Left kidney (tissue), 2 donors: ENCODE measurements around the gene ISLR2. TPM values are rescaled to one million over a fixed set of nuclear protein-coding genes. Genes with fewer than 3 reads are reported as not detected.

Source experiments
- DNase-seq: peaks from one replicate; pipeline ENCODE4 v3.0.0-alpha.2; 2013
- polyA plus RNA-seq: library from polyadenylated mRNA; unstranded; fragments of 120-200 nt; gene quantifications from one replicate; pipeline ENCODE4 v1.2.1, GENCODE V29; 2013; ENCODE audit not compliant: insufficient read length

ISLR2 gene
- polyA plus RNA-seq, 1 donor = 0.93 TPM

GRCh38 chr15:74128785-74129585 is 1.4 kb upstream of the ISLR2 start:
- no peak for DNase-seq

DNA sequence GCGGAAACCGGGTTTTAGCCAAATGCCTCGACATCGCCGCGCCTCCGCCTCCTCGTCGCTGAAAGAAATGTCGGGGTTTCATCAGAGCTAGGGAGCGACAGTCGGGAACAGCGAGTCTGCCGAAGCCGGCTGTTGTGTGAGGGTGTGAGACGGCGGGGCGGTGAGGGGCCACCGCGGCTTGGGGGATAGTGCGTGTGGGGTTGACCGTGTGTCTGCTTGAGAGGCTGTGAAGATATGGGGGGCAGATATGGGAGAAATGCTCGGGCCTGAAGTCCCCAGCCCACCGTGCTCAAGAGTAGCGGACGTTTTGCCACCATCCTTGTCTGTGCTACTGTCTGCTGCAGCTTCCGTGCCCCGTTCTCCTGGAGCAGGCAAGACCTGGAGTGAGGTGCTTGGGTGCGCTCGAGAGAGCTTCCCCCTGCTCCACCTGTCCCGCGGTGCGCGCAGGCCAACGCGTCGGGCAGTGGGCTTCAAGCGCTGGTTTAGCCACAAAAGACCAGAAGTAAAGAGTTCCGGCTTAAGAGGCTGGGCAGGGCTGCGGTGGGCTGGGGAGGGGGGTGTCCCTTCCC is 716 bp upstream of the ISLR2 start:
- no peak for DNase-seq

GRCh38 chr15:74130849-74131627 is 652 bp downstream of the ISLR2 start:
- DNase-seq = no peak

DNA sequence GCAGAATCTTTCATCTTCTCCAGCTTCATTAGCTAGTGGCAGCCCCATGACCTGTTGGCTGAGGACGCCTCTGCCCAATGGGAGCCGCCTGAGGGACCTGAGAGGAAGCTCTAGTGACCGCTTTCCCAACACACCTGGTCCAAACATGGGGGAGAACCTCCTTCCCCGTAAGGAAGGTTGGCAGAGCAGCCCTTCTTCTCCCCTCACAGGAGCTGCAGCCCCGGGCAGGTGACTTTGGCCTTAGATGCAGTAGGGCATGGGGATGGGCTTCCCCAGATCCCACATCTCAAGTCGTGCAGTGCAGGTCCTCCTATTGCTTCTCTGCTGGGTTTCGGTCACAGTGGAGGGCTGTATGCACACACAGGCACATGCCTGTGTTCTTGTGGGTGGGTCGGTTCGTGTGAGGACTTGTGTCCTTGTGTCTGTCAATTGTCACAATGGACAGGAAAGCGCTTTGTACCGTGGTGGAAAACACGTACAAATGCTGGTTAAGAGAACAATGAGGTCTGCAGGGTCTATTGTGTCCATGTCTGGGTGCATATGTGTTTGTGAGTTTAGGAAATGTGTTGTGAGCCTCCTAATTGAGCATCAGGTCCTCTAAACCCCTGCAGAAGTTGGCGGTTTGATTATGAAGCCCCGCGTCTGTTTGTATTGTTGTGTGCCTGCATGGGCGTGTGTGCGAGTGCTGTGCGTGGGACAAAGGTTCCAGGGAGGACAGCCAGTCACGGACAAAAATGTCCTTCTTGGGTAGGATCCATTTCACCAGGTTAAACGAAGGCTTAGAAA is 1.4 kb downstream of the ISLR2 start:
- no peak for DNase-seq

- no peak for DNase-seq
Measured at GRCh38 chr15:74132681-74133651, 2.6 kb downstream of the ISLR2 start.

GRCh38 chr15:74133694-74134386 is 3.5 kb downstream of the ISLR2 start:
- no peak for DNase-seq

DNA sequence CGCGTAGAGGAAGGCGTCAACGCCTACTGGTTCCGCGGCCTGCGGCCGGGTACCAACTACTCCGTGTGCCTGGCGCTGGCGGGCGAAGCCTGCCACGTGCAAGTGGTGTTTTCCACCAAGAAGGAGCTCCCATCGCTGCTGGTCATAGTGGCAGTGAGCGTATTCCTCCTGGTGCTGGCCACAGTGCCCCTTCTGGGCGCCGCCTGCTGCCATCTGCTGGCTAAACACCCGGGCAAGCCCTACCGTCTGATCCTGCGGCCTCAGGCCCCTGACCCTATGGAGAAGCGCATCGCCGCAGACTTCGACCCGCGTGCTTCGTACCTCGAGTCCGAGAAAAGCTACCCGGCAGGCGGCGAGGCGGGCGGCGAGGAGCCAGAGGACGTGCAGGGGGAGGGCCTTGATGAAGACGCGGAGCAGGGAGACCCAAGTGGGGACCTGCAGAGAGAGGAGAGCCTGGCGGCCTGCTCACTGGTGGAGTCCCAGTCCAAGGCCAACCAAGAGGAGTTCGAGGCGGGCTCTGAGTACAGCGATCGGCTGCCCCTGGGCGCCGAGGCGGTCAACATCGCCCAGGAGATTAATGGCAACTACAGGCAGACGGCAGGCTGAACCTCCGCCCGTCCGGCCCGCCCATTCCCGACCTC is 4.1 kb downstream of the ISLR2 start:
- DNase-seq = no peak

DNA sequence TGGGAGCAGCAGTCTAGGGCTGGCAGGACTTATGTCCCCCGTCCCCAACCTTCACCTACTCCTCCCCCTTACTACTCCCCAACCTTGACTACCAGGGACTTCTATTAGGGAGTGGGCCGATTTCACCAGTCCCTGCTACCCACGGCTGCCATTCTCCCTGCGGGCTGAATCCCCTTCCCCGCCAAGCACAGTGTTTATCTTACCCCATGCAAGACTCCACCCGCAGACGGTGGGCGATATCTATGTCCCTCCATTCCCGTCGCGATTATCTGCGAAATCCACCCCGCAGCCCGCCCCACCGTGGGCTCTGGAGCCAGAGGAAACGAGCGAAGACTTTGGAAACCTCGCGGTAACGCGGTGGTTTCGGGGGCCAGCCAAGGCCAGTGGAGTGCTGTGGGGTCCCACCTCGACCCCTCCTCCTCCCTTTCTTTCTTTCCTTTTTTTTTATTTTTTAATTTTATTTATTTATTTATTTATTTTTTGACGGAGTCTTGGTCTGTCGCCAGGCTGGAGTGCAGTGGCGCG is 4.7 kb downstream of the ISLR2 start:
- no peak for DNase-seq

- no peak for DNase-seq
Measured at GRCh38 chr15:74136540-74136813, 6.1 kb downstream of the ISLR2 start.

DNA sequence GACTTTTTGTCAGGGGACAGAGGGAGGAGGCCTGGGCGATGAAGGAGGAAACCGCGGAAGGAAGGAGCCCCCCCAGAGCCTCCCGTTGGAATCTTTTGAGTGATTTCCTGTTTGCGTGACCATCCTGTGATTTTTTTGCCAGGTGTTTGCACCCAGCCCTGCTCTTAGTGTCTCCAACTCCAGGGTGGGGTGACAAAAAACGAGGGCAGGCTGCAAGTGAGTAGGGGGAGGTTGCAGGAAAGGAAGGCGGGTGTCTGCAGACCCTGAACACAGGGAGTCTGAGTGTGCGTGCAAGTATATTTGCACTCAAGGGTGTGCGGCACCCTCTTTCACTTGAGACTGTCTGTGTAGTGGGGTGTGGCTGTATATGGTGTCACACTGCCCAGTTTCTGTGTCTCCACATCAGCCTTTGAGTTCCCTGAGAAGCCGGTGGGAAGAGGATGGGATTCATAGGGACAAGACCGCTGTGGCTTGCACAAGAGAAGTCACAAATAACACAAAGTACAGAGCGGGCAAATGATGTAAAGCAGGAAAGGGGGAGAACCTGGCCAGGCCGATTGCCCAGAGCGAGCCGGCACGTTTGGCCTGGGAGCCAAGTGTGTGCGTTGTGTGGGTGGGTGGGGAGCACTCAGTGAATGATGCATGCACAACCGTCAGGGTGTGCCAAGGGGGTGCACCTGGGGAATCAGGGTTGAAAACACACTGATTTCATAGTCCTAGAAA is 6.6 kb downstream of the ISLR2 start:
- no peak for DNase-seq

GRCh38 chr15:74137537-74137894 is 7.1 kb downstream of the ISLR2 start:
- no peak for DNase-seq

DNA sequence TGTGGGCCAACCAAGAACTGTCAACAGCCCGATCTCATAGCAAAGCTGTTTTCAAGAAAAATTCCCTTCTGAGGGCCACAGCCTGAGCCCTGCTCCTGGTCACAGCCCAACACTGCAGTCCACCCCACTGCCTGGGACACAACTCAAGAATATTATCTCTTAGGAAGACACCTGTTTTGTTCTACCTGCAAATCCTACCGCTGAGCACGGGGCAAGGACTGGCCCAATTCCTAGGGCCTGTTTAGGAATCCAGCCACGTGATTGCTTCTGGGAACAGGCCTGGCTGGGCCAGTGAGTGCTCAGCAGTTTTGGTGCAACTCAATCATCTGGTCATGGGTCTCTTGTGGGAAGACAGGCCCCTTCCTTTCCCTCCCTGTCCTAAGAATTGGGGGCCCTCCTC is 8.3 kb downstream of the ISLR2 start:
- no peak for DNase-seq

- no peak for DNase-seq
Measured at GRCh38 chr15:74141591-74141990, 11.2 kb downstream of the ISLR2 start.

- DNase-seq = no peak
Measured at GRCh38 chr15:74144153-74144775, 13.9 kb downstream of the ISLR2 start.

GRCh38 chr15:74146277-74146800 is 16.0 kb downstream of the ISLR2 start:
- DNase-seq = no peak

- no peak for DNase-seq
Measured at GRCh38 chr15:74147051-74147450, 16.7 kb downstream of the ISLR2 start.

DNA sequence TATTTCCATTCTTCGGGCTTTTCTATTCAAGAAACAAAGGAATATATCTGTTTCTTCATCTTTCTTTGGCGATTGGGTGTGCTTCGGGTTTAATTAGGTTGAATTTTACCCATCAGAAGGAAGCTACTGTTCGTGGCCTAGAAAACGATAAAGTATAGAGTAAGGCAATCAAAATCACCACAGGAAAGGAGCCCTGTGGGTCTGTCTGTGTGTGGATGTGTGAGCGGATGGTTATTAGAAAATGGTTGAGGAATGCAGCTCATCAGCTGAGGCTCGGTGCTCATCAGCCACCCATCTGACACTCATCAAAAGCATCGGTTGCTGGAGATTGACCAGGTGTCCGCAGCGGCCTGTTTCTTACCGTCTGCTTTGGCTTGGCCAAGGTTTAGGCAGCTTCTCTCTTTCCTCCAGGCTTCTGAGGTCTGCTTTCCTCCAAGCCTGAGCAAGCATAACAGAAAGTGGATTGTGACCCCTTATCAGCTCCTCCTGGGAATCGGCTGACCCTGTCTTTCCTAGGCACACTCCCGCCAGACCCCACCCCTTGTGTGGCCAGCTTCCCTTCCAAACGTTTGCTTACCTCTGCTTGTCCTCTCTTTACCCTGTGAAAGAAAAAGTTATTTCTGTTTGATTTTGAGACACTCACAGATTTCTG is 25.5 kb downstream of the ISLR2 start:
- no peak for DNase-seq
